ENCODE results near the gene HTR1D. TPM values are rescaled to one million over a fixed set of nuclear protein-coding genes. Genes with fewer than 3 reads are reported as not detected.

HTR1D gene
- total and polyA plus RNA-seq, 3 donors from 2014 or later = 0.19 to 0.70 TPM; not detected in 1

DNA sequence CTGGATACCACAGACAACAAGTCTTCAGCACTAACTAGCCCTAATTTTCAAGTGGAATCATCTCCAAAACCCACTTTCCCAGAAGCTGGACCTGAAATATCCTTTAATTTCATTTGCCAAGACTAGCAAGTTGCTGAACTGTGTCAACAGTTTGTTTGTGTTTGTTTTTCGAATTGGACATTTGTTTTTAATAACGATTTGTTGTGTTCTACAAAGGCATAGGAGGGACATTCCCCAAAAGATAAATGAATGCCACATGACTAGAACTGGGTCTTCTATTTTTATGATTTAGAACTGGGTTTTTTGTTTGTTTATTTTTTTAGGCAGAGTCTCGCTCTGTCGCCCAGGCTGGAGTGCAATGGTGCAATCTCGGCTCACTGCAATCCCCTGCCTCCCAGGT lies 66.6 kb downstream of the HTR1D start:
- Histone ChIP-seq H3K27ac (no peak overlapping the region), H3K4me1 (peaks cover 9% of the 10 kb centered on the region), H3K36me3 (ENCODE audit: low read depth, missing control alignments) (no peaks in the 10 kb centered on the region), H3K4me3 (no peak overlapping the region), H3K9me3 (no peaks in the 10 kb centered on the region), H3K27me3 (no peaks in the 10 kb centered on the region)
- intact Hi-C loops (cut with DNase I; ENCODE audit: low total_unique reads) = no loop called here
- TF ChIP-seq POLR2A (IDR thresholded peaks at IDR 0.05) = no peak
- TF ChIP-seq, protein P1, sequence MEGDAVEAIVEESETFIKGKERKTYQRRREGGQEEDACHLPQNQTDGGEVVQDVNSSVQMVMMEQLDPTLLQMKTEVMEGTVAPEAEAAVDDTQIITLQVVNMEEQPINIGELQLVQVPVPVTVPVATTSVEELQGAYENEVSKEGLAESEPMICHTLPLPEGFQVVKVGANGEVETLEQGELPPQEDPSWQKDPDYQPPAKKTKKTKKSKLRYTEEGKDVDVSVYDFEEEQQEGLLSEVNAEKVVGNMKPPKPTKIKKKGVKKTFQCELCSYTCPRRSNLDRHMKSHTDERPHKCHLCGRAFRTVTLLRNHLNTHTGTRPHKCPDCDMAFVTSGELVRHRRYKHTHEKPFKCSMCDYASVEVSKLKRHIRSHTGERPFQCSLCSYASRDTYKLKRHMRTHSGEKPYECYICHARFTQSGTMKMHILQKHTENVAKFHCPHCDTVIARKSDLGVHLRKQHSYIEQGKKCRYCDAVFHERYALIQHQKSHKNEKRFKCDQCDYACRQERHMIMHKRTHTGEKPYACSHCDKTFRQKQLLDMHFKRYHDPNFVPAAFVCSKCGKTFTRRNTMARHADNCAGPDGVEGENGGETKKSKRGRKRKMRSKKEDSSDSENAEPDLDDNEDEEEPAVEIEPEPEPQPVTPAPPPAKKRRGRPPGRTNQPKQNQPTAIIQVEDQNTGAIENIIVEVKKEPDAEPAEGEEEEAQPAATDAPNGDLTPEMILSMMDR (IDR thresholded peaks at IDR 0.05) = no peak
- WGBS, 2 donors = 60 to 70% methylated on average over 5 of the region's 5 CpGs
- no peak for DNase-seq

DNA sequence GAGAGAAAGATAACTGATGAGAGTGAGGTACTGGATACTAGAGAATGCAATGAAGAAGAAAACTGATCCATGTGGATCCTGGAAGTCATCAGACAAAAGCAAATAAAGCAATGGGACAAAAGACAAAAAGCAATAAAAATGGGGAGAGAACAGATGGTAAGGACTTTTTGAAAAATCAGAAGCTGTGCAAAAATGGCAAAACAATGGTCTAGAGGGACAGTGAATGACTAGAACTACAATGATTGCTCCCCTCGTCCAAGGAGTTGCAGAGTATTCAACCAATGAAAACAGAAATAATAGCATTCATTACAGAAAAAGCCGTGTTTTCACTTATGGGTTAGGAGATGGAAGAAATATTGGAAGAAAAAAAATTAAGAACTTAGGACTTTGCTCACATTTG lies 67.2 kb downstream of the HTR1D start:
- no peaks in the 10 kb centered on the region for H3K9me3 ChIP-seq
- WGBS, 2 donors = 64 to 71% methylated on average over 2 of the region's 2 CpGs
- DNase-seq = no peak

DNA sequence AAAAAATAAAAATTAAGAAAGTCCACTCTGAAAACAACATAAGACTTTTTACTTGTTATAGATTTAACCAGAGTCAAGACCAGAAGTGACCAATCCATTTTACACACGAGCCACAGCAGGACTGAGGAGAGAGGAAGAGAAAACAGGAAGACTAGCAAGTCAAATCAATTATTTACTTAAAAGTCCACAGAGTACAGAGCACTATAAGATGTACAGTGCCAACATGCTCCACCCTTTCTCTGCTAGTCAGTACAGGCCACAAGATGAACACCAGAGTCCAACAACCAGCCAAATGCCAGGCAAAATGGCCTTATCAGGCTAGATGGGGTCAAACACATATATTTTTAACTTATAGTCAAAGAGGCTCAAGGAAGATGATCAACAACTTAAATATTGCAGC lies 68.2 kb downstream of the HTR1D start:
- Histone ChIP-seq H3K4me3 (no peak overlapping the region), H3K9me3 (no peaks in the 10 kb centered on the region), H3K36me3 (ENCODE audit: low read depth, missing control alignments) (no peaks in the 10 kb centered on the region), H3K4me1 (peaks cover 9% of the 10 kb centered on the region), H3K27ac (no peak overlapping the region), H3K27me3 (no peaks in the 10 kb centered on the region)
- intact Hi-C loops (cut with DNase I; ENCODE audit: low total_unique reads) = no loop called here
- DNase-seq = no peak
- TF ChIP-seq POLR2A (IDR thresholded peaks at IDR 0.05) = no peak
- TF ChIP-seq, protein P1 (IDR thresholded peaks at IDR 0.05) = no peak
- WGBS, 2 donors = 58 to 68% methylated on average over 1 of the region's 1 CpG

More for the DNA sequence above, 67.2 kb downstream of the HTR1D start:
- Histone ChIP-seq H3K36me3 (ENCODE audit: low read depth, missing control alignments) (no peaks in the 10 kb centered on the region), H3K27ac (no peak overlapping the region), H3K4me3 (no peak overlapping the region), H3K27me3 (no peaks in the 10 kb centered on the region), H3K4me1 (peaks cover 9% of the 10 kb centered on the region)
- intact Hi-C loops (cut with DNase I; ENCODE audit: low total_unique reads) = no loop called here
- TF ChIP-seq POLR2A (IDR thresholded peaks at IDR 0.05) = no peak
- TF ChIP-seq, protein P1 (IDR thresholded peaks at IDR 0.05) = no peak

DNA sequence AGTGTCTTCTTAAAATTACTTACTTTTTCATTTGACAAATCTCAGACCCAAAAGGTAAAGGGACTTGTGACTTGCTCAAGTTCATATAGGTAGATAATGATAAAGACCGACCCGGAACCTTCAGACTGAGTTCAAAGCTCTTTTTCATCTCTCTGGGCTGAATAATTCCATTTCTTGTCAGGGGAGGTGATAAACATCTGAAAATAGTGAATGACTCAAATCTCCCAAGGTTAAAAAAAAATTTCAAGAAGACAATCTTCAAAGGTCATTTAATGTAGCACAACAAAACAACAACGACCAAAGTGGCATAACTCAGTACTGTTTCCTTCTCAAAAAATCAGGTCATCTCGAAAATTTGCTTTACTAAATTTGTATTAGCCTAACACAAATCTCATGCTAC lies 69.2 kb downstream of the HTR1D start:
- H3K9me3 ChIP-seq = no peaks in the 10 kb centered on the region
- no peaks in the 10 kb centered on the region for H3K27me3 ChIP-seq
- no peak for TF ChIP-seq POLR2A (IDR thresholded peaks at IDR 0.05)
- TF ChIP-seq, protein P1 (IDR thresholded peaks at IDR 0.05) = no peak
- H3K36me3 ChIP-seq (ENCODE audit: low read depth, missing control alignments) = no peaks in the 10 kb centered on the region
- no peak for DNase-seq
- 51 to 69% methylated on average over 4 of the region's 4 CpGs for WGBS, 2 donors
- peaks cover 9% of the 10 kb centered on the region for H3K4me1 ChIP-seq
- no peak overlapping the region for H3K27ac ChIP-seq
- intact Hi-C loops (cut with DNase I; ENCODE audit: low total_unique reads) = no loop called here
- H3K4me3 ChIP-seq = no peak overlapping the region

Small RNA genes lying within 50 kb of the gene (small RNA-seq; reads per million reads assigned to genes)
- gene RNU6-135P = 0 reads per million in 2 donors
- 0 reads per million in 2 donors for gene RNU6-514P

Other genes starting within 250 kb of the HTR1D start
- gene LACTBL1, start 244.6 kb downstream of the HTR1D start, total RNA-seq = 1 to 10 TPM in 1 of 2 donors, under 1 TPM in 1; 0.50 to 1.6 TPM
- not detected for gene LACTBL1, start 244.6 kb downstream of the HTR1D start, polyA plus RNA-seq (ENCODE audit: insufficient read depth, low read depth, low replicate concordance)
- gene TEX46, start 201.7 kb downstream of the HTR1D start, total RNA-seq = 10 to 100 TPM; 13.8 to 39.9 TPM
- 98.6 TPM for gene TEX46, start 201.7 kb downstream of the HTR1D start, polyA plus RNA-seq (ENCODE audit: insufficient read depth, low read depth, low replicate concordance)
- gene KDM1A, start 198.0 kb downstream of the HTR1D start, total RNA-seq = 100 to 1,000 TPM; 131 to 157 TPM
- gene KDM1A, start 198.0 kb downstream of the HTR1D start, polyA plus RNA-seq (ENCODE audit: insufficient read depth, low read depth, low replicate concordance) = 238 TPM
- 10 to 100 TPM; 20.3 to 36.2 TPM for gene LUZP1, start 48.6 kb downstream of the HTR1D start, total RNA-seq
- 14.4 TPM for gene LUZP1, start 48.6 kb downstream of the HTR1D start, polyA plus RNA-seq (ENCODE audit: insufficient read depth, low read depth, low replicate concordance)
- 10 to 100 TPM; 93.8 to 95.8 TPM for gene HNRNPR, start 126.8 kb upstream of the HTR1D start, total RNA-seq
- 89.6 TPM for gene HNRNPR, start 126.8 kb upstream of the HTR1D start, polyA plus RNA-seq (ENCODE audit: insufficient read depth, low read depth, low replicate concordance)
- gene ZNF436, start 152.3 kb upstream of the HTR1D start, total RNA-seq = 10 to 100 TPM; 26.7 to 29.0 TPM
- 24.6 TPM for gene ZNF436, start 152.3 kb upstream of the HTR1D start, polyA plus RNA-seq (ENCODE audit: insufficient read depth, low read depth, low replicate concordance)
- gene TCEA3, start 207.2 kb upstream of the HTR1D start, total RNA-seq = 10 to 100 TPM; 12.6 to 14.7 TPM
- 10.8 TPM for gene TCEA3, start 207.2 kb upstream of the HTR1D start, polyA plus RNA-seq (ENCODE audit: insufficient read depth, low read depth, low replicate concordance)

Data from testis (tissue), 3 donors.